ENCODE results near the gene TIMP3. TPM values are rescaled to one million over a fixed set of nuclear protein-coding genes. Genes with fewer than 3 reads are reported as not detected.

The TIMP3 gene
- total RNA-seq, 3 donors from 2014 or later, result 269 to 1,246 (median 290) TPM

GRCh38 chr22:32829451-32829851 lies 27.9 kb downstream of the TIMP3 start:
- Histone ChIP-seq H3K9me3 (no peaks in the 10 kb centered on the region), H3K27me3 (no peaks in the 10 kb centered on the region), H3K27ac (peak overlapping the region; percentile 3 to 74), H3K4me1 (no peaks in the 10 kb centered on the region), H3K4me3 (no peak overlapping the region), H3K36me3 (no peaks in the 10 kb centered on the region)
- TF ChIP-seq POLR2AphosphoS5 (IDR thresholded peaks at IDR 0.05) (no peak), CTCF (IDR thresholded peaks at IDR 0.05) (no peak), POLR2A (IDR thresholded peaks at IDR 0.05) (no peak)
- no peak for DNase-seq (ENCODE audit: low spot score in 2 of 2)
- intact Hi-C loops (cut with DNase I; ENCODE audit: low total_unique reads), result no loop called here

- Histone ChIP-seq H3K36me3 (no peaks in the 10 kb centered on the region), H3K4me3 (no peak overlapping the region)
Observed at GRCh38 chr22:32830473-32830872, 29.0 kb downstream of the TIMP3 start.

GRCh38 chr22:32830957-32831356 lies 29.5 kb downstream of the TIMP3 start:
- H3K9me3 ChIP-seq, result no peaks in the 10 kb centered on the region
- H3K36me3 ChIP-seq, result no peaks in the 10 kb centered on the region
- intact Hi-C loops (cut with DNase I; ENCODE audit: low total_unique reads), result no loop called here
- H3K27me3 ChIP-seq, result no peaks in the 10 kb centered on the region
- no peak for DNase-seq (ENCODE audit: low spot score in 2 of 2)
- no peak overlapping the region for H3K4me3 ChIP-seq
- H3K27ac ChIP-seq, result peak overlapping the region; percentile 27 to 74
- TF ChIP-seq CTCF (IDR thresholded peaks at IDR 0.05), result no peak
- no peak for TF ChIP-seq POLR2A (IDR thresholded peaks at IDR 0.05)
- H3K4me1 ChIP-seq, result no peaks in the 10 kb centered on the region

More at GRCh38 chr22:32830473-32830872, 29.0 kb downstream of the TIMP3 start:
- DNase-seq (ENCODE audit: low spot score in 2 of 2), result peak; percentile 48 to 62
- H3K27me3 ChIP-seq, result no peaks in the 10 kb centered on the region
- TF ChIP-seq POLR2A (IDR thresholded peaks at IDR 0.05) (no peak), POLR2AphosphoS5 (IDR thresholded peaks at IDR 0.05) (peak in 2 of 3 donors; percentile 24 to 48)
- H3K27ac ChIP-seq, result peak overlapping the region in 1 of 2 donors; percentile 74
- no peaks in the 10 kb centered on the region for H3K4me1 ChIP-seq
- intact Hi-C loops (cut with DNase I; ENCODE audit: low total_unique reads), result no loop called here
- no peaks in the 10 kb centered on the region for H3K9me3 ChIP-seq

- Histone ChIP-seq H3K4me1 (no peaks in the 10 kb centered on the region), H3K9me3 (no peaks in the 10 kb centered on the region), H3K4me3 (no peak overlapping the region), H3K27ac (peak overlapping the region; percentile 27 to 74), H3K27me3 (no peaks in the 10 kb centered on the region), H3K36me3 (no peaks in the 10 kb centered on the region)
- no peak for TF ChIP-seq CTCF (IDR thresholded peaks at IDR 0.05)
- no peak for TF ChIP-seq POLR2AphosphoS5 (IDR thresholded peaks at IDR 0.05)
- TF ChIP-seq POLR2A (IDR thresholded peaks at IDR 0.05), result no peak
- DNase-seq (ENCODE audit: low spot score in 2 of 2), result no peak
- intact Hi-C loops (cut with DNase I; ENCODE audit: low total_unique reads), result no loop called here
Observed at GRCh38 chr22:32831584-32831983, 30.1 kb downstream of the TIMP3 start.

GRCh38 chr22:32832174-32832573 lies 30.7 kb downstream of the TIMP3 start:
- Histone ChIP-seq H3K4me1 (no peaks in the 10 kb centered on the region), H3K36me3 (no peaks in the 10 kb centered on the region), H3K9me3 (no peaks in the 10 kb centered on the region), H3K27ac (peak overlapping the region in 1 of 2 donors; percentile 74), H3K4me3 (no peak overlapping the region), H3K27me3 (no peaks in the 10 kb centered on the region)
- intact Hi-C loops (cut with DNase I; ENCODE audit: low total_unique reads), result no loop called here
- DNase-seq (ENCODE audit: low spot score in 2 of 2), result no peak
- TF ChIP-seq POLR2A (IDR thresholded peaks at IDR 0.05), result no peak
- no peak for TF ChIP-seq POLR2AphosphoS5 (IDR thresholded peaks at IDR 0.05)
- no peak for TF ChIP-seq CTCF (IDR thresholded peaks at IDR 0.05)

Data from breast epithelium (tissue), 4 donors.